Measurements from ENCODE around the gene MAP7D1.
"Not testable (repeated sequence)": the region's sequence is repeated elsewhere in the genome, so short reads cannot be mapped to it uniquely, and the experiment has no call there.

MAP7D1 gene

DNA sequence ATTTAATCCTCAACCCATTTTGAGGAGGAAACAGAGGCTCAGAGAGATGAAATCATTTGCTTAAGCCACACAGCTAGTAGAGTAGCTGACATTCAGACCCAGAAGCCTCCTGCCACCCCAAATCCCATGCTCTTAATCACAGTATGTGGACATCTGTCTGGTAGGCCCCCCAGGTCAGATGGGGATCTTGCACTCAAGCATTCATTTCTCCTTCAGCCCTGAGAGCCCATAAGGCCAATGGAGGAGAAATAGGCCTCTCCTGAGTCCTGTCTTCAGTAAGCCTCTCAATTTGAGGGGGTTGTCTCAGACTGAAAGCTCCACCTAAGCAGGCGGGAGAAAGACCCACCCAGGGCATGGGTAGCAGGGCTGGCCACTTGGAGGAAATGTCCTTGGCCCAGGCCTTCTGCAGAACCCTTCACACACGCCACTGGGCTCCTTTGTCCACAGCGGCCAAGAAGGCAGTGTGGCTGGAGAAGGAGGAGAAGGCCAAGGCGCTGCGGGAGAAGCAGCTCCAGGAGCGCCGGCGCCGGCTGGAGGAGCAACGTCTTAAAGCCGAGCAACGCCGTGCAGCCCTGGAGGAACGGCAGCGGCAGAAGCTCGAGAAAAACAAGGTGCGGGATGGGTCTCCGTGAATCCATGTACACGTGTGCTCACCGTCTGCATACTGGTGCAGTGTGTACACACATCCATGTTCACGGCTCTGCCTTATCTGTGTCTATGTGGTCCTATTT lies 16.2 kb downstream of the MAP7D1 start:
- no peak for DNase-seq

DNA sequence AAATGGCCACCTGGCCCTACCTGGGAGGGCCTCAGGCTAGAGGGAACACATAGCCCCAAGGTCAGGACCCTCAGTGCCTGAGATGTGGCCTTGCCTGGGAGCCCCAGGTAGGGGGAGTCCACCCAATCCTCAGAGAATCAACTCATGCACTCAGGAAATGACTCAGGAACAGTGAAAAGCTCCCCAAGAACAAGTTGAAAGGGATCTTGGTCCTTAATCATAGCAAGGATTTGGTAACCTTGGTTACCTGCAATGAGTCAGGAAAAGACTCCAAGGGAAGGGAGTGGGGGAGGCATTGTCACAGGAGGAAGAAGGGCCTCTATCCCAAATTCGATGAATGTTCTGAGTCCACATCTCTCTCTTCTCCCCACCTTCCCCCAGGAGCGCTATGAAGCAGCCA lies 17.0 kb downstream of the MAP7D1 start:
- DNase-seq, result no peak

DNA sequence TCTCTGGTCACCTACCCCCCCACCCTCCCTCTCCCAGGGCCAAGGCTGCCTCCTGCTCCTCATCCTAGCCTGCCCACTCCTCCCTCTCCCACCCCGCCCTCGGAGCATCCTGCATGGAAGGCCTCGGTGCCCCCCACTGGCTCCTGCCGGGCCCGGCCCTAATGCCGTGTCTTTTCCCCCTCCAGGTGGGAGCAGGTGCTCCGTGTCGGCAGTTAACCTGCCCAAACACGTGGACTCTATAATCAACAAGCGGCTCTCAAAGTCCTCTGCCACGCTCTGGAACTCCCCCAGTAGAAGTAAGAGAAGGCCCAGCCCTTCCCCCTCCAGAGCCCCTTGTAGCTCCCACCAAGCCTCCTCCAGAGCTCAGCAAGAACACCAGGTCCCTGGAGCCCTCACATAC lies 18.8 kb downstream of the MAP7D1 start:
- no peak for DNase-seq

DNA sequence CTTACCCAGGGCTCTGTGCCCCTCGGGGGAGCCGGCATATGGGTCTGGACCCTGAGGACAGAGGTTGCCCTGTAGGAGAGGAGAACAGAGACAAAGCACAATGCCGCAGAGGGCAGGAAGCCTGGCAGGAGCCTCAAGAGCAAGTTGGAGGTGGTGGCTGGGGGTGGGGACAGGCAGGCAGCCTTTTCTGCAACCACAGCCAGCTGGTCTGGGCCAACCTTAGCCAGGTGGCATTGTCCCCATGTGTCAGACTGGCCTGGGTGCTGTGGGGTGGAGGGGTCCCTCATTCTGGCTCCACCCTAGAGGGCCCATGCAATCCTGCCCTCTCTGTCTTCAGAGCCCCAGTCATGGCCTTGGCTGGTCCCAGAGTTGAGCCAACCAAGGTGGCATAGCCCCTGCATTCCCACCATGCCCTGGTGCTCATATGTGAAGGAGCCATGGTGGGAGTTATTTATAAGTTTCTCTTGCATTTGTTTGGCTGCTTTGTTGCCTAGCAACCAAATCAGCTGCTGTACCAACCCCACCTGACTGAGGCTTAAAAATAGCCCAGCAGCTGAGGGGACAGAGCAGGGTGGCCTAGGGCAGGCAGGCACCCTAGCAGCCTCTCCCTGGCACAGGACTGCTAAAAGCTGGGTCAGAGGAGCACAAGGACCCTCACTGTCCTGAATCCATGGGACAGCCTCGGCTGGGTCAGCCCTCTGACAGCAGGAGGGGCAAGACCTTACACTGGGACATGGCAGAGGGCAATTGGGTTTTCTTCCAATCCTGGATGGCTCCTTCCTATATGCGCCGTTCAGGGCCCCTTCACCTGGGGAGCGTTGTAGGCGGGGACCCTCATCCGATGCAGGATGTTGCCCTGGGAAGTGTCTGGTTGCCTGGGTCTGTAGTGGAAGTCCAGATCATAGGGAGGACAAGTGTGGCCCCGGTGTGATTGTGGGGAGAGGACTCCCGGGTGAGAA lies 19.5 kb downstream of the MAP7D1 start:
- DNase-seq, result no peak

DNA sequence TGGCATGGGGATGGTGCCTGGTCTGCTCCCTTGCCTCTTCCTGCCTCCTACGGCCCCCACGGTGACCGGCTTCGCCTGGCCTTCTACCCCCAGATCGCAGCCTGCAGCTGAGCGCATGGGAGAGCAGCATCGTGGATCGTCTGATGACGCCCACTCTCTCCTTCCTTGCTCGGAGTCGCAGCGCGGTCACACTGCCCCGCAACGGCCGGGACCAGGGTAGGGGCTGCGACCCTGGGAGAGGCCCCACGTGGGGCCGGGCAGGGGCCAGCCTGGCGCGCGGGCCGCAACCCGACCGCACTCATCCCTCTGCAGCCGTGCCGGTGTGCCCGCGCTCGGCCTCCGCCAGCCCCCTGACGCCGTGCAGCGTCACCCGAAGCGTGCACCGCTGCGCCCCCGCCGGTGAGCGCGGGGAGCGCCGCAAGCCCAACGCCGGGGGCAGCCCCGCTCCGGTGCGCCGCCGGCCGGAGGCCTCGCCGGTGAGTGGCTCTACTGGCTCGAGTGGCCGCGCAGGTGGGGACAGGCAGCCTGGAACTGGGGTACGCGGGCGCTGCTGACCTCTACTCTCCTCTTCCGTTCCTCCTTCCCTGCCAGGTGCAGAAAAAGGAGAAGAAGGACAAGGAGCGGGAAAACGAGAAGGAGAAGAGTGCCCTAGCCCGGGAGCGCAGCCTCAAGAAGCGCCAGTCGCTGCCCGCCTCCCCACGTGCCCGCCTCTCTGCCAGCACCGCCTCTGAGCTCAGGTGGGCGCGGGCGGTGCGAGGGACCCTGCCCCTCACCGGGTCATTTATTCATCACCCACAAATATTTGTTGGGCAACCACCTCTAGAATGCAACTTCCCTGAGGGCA lies 20.4 kb downstream of the MAP7D1 start:
- DNase-seq, result no peak

DNA sequence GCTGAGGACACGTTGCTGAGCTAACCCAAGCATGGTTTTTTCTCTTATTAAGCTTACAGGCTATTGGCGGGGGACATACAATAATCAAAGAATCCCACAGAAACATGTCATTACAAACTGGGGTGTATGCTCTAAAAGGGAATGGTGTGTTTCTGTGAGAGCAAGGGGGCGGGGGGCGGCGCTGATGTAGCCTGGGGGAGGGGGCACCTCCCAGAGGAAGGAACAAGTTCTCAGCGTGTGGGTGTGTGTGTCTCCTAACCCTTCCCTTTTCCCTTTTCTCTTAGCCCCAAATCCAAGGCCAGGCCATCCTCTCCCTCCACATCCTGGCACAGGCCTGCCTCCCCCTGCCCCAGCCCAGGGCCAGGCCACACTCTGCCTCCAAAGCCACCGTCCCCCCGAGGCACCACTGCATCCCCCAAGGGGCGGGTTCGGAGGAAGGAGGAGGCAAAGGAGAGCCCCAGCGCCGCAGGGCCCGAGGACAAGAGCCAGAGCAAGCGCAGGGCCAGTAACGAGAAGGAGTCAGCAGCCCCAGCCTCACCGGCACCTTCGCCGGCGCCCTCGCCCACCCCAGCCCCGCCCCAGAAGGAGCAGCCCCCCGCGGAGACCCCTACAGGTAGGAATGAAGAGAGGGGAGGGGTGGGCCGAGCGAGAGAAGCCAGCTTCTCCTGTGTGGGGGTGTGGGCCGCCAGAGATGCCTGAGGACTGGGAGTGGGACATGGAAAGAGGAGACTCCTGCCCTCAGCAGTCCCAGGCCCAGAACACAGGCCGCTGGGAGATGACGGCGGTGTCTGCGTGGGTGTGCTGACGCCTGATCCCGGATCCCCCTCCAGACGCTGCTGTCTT lies 21.9 kb downstream of the MAP7D1 start:
- DNase-seq, result no peak

DNA sequence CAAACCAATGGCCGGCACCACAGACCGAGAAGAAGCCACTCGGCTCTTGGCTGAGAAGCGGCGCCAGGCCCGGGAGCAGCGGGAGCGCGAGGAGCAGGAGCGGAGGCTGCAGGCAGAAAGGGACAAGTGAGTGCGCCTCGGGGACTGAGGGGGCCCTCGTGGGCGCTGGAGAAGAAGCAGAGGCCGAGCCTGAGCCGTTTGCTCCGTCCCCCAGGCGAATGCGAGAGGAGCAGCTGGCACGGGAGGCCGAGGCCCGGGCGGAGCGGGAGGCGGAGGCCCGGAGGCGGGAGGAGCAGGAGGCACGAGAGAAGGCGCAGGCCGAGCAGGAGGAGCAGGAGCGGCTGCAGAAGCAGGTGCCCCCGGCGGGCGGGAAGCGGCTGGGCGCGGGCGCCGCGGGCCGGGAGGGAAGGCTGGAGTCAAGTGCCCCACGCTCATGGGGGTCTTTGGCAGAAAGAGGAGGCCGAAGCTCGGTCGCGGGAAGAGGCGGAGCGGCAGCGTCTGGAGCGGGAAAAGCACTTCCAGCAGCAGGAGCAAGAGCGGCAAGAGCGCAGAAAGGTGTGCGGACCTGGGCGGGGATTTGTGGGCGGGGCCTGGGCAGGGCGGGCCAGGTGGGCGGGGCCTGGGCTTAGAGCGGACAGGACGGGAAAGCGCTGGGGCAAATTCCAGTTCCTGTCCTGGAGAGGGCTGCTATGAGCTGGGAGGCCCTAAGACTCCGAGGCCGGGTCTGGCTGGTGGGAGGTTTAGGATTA lies 22.7 kb downstream of the MAP7D1 start:
- no peak for DNase-seq

DNA sequence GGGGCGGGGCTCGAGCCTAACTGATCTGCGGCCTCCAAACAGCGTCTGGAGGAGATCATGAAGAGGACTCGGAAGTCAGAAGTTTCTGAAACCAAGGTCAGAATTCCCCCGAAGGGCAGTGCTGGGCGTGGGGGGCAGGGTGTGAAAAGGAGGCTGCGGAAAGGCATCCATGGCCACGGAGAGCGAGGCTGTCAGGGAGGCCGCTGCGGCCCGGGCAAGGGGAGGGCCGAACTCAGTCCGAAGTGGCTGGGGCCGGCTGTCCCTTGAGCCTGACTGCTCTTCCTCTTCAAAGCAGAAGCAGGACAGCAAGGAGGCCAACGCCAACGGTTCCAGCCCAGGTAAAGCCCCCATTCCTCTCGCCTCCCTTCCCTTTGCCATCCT lies 23.2 kb downstream of the MAP7D1 start:
- no peak for DNase-seq

DNA sequence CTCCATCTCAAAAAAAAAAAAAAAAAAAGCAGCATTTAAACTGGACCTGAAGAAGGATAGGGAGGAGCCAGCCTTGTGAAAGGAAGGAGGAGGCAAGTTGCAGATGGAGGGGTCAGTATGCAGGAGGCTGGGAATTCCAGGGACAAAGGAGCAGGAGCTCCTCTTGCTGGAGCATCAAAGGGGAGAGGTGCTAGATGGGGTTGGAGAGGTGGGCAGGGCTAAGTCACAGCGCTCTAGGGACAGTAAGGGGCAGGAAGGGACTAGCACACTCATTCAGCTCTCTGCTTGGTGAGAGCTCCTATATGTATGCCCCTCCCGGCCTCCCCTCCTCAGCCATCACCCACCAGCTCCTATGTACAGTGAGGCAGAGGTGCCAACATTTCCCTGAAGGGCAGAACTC lies 26.8 kb downstream of the MAP7D1 start:
- DNase-seq, result no peak

DNA sequence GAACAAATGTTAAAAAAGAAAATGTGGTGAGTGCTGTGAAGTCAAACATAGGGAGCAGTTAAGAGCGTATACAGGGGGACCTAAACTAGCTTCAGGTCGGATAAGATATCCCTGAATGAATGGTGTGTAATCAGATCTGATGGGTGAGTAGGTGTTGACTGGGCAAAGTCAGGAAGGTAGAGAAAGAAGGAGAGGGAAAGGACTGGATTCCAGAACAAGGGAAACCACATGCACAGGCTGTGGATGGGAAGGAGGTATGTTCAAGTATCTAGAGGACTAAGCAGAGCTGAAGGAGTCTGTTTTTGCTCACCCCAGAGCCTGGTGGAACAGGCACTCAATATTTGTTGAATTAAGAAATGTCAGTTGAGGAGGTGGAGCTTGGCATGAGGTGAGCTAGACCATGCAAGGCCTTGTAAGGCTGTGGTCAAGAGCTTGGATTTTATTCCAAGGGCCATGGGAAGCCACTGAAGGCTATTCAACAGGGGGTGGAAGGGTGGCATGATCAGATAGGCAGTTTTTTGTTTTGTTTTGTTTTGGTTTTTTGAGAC lies 27.4 kb downstream of the MAP7D1 start:
- DNase-seq, result no peak

DNA sequence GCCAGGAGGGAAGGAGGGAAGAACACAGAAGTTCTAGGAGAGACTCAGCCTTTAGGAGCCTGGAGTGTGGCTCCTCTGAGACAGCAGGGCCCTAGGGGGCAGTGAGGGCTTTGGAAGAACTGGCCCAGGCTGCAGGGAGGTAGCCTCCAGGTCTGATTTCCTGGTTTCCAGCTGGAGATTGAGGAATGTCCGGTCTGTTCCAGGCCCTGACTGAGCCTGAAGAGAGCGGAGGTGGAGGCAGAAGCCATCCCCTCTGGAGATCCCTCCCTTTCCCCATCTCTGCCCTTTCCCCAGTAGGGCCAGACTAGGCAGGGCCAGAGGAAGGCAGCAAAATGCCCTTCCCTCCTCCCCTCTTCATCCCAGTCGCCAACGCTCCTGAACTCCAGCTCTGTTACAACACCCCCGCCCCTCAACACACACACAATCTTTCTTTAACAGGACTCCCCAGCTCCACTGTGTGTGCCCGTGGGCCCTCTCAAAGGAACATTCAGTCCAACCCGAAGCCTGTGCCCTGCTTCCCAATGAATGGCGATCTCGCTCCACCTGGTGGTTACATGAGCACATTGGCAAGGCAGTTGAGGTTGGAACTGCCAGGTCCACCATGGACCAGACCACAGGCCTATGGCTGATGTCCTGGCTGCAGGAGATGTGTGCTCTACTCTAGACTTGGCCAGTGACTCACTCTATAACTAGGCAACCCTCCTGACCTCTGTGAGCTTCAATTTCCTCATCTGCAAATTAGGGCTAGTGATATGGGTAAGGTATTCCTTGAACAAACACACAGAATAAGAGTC lies 32.0 kb downstream of the MAP7D1 start:
- DNase-seq, result no peak

DNA sequence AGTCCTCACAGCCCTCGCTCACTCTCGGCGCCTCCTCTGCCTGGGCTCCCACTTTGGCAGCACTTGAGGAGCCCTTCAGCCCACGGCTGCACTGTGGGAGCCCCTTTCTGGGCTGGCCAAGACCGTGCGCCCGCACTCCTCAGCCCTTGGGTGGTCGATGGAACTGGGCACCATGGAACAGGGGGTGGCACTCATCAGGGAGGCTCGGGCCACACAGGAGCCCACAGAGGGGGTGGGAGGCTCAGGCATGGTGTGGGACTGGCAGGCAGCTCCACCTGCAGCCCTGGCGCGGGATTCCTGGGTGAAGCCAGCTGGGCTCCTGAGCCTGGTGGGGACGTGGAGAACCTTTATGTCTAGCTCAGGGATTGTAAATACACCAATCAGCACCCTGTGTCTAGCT lies 40.8 kb downstream of the MAP7D1 start:
- not testable (repeated sequence) for DNase-seq

DNA sequence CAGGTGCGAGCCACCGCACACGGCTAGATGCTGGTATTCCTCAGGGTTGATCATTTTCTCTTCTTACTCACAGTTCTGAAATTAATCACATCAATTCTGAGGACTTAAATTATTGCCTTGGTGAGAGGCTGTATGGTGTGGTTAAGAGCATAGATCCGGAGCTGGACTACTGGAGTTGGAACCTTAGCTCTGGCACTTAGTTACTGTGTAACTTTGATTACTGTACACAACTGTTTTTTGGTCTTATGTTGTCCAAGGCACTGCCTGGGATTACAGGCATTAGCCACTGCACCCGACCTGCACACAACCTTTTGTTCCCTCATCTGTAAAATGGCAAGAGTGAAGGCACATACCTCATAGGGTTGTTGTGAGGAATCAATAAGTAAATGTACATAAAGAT lies 42.7 kb downstream of the MAP7D1 start:
- DNase-seq, result no peak

DNA sequence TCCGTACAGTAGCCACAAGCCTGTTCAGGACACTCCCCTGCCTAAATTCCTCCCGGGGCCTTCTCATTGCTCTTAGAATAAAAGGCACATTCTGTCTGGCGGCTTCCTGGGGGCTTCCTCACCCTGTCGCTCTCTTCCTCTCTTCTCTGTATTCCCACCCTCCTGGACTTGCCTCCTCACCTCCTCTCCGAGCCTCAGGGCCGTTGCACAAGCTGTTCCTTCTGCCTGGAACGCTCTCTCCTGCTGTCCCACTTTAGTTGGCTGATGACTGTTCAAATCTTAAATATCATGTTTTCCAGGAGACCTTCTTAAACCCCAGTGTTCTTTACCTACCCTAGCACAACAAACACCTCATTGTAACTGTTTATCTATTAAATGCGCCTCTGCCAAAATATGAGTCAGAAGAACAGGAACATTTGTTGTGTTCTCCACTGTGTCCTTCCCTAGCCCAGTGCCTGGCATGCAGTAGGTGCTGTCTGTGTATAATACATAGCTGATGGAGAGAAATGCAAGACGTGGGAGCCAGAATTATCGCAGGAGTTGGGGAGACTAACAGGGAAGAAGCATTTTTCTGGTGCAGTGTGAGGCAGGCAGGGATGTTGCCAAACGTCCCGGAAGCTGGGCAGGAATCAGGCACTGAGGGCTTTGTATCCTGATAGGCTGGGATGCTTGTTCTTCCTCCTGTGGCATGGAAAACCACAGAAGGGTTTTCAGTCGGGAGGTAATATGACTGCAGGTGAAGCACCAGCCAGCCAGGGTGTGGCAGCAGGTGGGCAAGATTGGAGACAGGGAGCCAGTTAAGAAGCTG lies 44.2 kb downstream of the MAP7D1 start:
- no peak for DNase-seq

DNA sequence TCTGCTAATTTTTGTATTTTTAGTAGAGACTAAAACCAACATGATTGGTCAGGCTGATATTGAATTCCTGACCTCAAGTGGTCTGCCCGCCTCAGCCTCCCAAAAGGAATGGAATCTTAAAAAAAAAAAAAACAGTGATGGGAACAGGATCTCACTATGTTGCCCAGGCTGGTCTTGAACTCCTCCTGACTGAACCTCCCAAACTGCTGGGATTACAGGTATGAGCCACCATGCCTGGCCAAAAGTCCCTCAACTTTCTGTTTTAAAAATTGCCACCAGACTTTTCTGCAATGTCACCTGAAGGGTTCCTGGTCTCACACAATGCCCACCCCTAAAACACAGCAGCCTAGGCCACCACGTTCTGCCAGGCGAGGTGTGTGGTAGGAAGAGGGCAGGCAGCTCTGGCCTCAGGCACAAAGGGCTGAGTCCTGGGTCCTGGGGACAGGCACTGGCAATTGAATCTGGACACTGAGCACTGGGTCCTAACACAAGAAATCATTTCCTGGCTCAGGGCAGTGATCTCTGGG lies 47.1 kb downstream of the MAP7D1 start:
- DNase-seq, result no peak

DNA sequence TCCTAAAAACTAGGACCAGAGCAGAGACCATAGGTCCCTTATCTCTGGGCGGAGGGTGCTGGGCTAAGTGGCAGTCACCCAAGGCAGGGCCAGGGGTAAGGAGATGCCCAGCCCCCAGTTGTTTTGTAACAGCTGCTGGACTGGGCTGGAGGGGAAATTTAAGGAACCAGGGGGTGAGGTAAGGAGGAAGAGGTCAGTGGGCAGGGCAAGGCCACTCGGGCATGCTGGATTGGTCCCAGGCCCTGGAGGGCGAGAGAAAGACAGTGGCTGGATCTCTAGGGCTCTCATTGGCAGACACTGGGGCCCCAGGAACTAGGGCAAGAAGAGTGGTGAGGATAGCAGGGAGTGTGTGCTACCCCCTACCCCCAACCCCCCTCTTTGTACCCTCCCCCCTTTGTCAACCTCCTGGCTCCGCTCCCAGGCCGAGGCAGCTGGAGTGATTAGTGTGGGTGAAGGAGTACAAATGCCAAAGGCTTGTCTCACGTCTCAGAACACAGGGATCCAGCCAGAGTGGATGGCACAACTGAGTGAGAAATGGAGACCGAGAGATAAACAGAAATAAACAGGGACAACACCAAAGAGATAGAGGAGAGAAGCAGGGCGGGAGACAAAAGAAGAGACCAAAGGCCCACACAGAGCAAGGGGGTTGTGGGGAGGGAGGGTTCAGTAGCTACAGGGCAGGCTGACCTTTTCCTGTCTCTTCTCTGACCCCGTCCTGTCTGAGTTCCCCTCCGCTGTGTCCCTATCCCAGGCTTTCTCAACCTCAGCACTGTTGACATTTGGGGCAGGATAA lies 47.8 kb downstream of the MAP7D1 start:
- DNase-seq, result no peak

DNA sequence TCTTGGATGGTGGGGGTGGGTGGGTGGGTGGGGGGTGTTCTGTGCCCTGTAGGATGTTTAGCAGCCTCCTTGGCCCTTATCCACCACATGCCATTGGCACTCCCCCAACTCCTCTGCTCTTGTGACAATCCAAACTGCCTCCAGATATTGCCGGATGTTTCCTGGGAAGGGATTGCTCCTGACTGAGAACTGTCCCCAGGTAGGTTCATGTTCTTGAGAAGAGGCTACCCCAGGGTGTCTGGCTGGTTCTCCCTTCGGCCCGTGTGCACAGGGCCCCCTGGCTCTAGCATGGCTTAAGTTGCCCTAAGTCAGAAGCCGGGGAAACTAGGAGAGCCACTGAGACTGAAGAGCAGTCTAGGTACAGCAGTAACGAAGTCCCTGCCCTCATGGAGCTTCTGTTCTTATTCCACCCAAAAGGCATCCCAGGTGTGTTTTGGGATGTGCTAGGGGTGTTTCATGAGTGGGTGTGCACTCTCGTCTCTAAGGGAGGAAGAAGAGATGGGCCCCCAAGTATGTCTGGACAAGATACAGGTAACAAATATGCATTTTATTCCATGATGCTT lies 48.5 kb downstream of the MAP7D1 start:
- DNase-seq, result no peak

DNA sequence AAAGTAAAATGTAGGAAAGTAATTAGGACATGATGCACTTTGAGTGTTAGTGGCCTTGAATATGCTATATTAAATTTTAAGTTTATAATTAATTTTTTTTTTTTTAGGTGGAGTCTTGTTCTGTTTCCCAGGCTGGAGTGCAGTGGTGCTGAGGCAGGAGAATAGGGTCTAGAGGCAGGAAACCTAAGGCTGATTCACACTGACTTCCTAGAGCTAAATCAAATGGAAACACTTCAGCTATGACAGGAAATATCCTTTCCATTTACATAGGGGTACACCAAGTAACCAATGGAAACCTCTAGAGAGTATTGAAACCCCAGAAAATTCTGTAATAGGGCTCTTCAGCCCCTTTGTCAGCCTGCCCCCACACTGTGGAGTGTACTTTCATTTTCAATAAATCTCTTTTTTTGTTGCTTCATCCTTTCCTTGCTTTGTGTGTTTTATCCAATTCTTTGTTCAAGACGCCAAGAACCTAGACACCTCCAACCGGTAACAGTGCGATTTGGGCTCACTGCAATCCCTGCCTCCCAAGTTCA lies 50.4 kb downstream of the MAP7D1 start:
- DNase-seq, result no peak
